NCI-H128 (cell line): Measurements from ENCODE around the gene SLC35F6.
"Not testable (repeated sequence)": the region's sequence is repeated elsewhere in the genome, so short reads cannot be mapped to it uniquely, and the experiment has no call there.

Source experiments
- DNase-seq: peaks from one replicate; lab custom pipeline; 2025; ENCODE audit not compliant: unreplicated experiment; lab: John Stamatoyannopoulos, UW

Gene SLC35F6

DNA sequence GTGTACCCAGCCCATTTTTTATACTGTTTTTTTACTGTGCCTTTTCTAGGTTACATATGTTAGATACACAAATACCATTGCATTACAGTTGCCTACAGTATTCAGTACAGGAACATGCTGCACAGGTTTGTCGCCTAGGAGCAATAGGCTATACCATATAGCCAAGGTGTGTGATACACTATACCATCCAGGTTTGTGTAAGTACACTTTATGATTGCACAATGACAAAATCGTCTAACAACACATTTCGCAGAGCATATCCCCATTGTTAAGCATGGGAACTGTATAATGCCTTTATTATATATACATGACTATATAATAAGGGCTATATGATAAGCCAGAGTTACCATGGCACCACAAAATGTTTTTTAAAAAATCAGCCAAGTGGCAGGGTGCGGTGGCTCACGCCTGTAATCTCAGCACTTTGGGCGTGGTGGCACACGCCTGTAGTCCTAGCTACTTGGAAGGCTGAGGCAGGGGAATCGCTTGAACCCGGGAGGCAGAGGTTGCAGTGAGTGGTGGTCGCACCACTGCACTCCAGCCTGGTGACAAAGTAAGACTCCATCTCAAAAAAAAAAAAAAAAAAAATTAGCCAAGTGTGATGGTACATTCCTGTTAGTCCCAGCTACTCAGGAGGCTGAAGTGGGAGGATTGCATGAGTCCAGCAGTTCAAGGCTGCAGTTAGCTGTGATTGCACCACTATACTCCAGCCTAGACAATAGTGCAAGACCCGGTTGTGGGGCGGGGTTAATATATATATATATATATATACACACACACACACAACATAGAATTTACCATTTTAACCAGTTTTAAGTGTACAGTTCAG lies 19.0 kb downstream of the SLC35F6 start:
- DNase-seq, result no peak

DNA sequence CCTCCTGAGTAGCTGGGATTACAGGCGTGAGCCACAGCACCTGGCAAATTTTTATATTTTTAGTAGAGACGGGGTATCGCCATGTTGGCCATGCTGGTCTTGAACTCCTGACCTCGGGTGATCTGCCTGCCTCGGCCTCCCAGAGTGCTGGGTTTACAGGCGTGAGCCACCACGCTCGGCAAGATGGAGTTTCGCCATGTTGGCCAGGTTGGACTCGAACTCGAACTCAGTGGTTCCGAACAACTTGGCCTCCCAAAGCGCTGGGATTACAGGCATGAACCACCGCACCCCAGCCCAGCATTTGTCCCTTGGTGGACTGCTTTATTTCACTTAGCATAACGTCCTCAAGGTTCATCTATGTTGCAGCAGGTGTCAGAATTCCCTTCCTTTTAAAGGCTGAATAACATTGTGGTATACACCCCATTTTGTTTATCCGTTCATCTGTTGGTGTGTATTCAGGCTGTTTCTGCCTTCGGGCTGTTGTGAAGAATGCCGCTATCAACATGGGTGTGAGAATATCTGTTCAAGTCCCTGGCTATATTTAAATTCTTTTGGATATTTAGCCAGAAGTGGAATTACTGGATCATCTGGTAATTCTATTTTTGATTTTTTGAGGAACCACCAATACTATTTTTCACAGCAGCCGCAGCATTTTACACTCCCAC lies 20.6 kb downstream of the SLC35F6 start:
- no peak for DNase-seq

- DNase-seq, result peak; percentile 96
Measured at GRCh38 chr2:26785431-26786206, 21.5 kb downstream of the SLC35F6 start, which contains the start of gene CENPA. TSS of gene CENPA (plus strand) at chr2:26786056. CDS start at chr2:26786197, 141 bp downstream.

DNA sequence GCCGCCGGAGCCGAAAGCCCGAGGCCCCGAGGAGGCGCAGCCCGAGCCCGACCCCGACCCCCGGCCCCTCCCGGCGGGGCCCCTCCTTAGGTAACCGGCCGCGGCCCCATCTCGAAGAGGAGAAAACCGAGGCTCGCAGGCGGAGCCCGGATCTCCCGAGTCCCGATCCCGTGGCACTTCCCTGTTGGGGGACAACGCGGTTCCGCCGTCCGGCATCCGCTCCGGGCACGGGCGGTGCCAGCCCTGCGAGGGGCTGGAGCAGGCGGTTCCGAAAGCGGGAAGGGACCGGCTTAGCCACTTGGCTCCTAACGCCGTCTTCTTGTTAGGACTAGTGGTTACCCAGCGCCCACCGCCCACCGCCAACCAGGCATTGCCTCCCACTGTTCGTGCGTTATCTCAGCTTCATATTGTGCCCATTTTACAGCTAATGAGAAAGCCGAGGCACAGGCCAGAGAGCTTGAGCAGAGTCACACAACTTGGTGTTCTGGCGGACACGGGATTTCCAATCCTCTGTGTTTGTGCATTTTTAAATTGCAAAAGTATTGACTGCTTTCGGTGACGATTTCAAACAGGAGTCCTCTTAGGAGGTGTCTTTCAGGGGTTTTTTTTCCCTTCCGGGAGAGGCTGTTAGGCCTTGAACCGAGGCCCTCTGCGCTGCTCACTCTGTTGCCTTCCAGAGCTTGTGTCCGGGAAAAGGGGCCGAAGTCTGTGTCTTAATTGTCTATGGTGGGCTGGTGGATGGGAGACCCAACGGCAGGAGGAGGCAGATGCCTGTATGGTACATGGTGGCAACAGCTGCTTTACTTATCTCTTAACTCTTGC lies 22.3 kb downstream of the SLC35F6 start:
- no peak for DNase-seq

DNA sequence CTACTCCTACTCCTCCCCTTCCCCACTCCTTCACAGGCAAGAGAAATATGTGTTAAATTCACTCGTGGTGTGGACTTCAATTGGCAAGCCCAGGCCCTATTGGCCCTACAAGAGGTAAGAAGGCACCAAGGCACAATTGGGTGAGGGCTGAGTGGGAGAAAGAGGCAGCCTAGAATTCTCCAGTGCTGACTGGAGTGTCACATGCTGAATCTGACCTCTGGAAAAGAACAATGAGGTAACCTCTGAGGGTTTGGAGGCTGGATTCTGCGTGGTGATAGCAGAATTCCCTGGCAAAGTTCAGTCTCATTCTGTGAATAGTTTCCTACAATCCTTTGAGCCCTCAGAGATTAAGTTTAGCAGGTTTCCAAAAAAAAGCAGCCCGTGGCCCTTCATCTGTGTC lies 28.6 kb downstream of the SLC35F6 start:
- no peak for DNase-seq

DNA sequence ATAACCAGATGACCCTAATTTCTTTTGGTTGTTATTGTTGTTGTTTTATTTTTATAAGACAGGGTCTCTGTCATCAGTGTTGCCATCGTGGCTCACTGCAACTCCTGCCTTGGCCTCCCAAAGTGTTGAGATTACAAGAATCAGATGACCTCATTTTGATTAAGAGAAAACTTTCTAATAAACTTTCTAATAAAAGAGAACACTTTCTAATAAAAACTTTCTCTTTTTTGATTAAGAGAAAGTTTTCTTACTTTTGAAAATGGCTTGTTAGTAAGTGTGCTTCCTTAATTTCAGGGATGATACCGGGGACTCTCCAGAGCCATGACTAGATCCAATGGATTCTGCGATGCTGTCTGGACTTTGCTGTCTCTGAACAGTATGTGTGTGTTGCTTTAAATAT lies 29.4 kb downstream of the SLC35F6 start:
- DNase-seq, result no peak

- not testable (repeated sequence) for DNase-seq
Measured at GRCh38 chr2:26795135-26795534, 31.1 kb downstream of the SLC35F6 start.

DNA sequence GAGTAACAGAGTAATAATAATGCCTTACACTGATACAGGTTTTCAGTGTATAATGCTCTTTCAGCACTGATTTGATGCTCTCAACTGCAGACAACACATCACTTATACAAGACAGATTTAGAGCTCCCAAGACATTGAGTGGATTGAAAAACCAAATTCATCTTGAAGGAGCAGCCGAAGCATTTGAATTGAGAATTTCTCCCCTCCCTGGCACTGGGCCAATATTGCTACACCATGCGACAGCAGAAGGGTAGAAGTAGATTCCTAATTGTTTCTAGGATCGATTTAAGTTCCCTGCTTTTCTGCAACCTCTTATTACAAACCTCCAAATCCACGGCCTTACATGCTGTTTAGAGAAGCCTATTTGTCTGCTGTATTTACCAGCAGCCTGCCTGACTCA lies 37.2 kb downstream of the SLC35F6 start:
- no peak for DNase-seq

- DNase-seq, result no peak
Measured at GRCh38 chr2:26801796-26802195, 37.7 kb downstream of the SLC35F6 start.

DNA sequence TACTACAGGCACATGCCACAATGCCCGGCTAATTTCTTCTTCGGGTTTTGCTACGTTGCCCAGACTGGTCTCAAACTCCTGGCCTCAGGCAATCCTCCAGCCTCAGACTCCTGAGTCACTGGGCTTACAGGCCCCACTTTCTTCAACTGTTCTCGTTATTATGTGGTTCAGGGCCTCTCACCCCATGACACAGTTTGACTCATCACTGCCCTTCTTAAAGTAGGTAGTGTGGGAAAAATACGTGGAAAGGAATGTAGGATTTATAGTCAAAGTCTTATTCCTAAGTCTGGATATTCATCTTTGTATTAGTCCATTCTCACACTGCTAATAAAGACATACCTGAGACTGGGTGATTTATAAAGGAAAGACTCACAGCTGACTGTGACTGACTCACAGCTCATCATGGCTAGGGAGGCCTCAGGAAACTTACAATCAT lies 41.2 kb downstream of the SLC35F6 start:
- DNase-seq, result no peak

GRCh38 chr2:26807788-26808460 lies 43.8 kb downstream of the SLC35F6 start:
- DNase-seq, result no peak

DNA sequence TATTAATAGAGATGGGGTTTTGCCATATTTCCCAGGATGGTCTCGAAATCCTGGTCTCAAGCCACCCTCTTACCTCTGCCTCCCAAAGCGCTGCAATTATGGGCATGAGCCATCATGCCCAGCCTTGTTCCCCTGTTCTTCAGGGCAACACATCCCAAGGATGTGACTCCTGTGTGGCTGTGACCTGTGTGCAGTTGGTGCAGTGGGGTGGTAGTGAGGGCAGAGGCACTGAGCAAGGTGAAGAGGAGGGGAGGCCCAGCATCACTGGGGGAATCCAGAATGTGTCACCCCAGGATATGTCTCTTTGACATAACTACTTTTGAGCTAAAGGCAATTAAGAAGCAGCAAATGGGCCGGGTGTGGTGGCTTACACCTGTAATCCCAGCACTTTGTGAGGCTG lies 45.1 kb downstream of the SLC35F6 start:
- DNase-seq, result no peak

- no peak for DNase-seq
Measured at GRCh38 chr2:26809876-26810577, 45.9 kb downstream of the SLC35F6 start.

GRCh38 chr2:26811261-26811660 lies 47.2 kb downstream of the SLC35F6 start:
- no peak for DNase-seq

DNA sequence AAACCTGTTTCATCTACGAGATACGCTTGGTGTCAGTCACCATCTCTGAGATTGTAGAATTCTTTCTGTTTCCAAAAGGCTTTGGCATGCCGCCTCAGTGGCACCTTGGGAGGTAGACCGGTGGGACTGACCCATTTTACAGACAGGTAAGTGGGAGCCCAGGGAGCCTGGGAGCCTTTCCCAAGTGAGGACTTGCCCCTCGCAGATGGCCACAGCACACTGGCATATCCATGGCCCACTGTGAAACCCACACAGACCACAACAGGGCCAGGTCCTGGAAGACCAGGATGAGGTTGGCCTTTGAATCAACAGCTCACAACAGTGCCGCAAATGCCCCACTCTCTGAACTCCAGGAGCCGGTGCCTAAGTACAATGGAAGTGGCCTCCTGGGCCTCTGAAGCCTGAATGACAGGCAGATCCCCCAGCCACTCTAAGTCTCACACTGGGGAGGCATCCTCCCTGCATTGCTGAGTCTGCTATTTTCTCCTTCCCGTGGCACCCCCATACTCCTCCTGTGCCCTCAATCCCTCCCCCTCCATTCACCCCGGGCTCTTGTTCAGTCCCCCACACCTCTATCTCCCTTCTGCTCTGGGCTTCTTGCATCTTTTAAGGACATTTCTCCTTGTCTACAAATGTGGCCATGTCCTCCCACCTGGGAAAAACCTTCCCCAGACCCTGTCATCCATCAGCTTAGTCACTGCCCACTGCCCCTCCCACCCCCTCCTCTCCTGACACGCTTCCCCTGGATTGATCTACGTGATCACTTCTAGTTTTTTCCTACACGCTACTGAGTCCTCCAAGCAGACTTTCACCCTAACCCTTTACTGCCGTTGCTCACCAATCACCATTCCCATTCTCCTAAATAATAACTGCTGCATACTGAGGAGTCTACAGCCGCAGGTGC lies 48.0 kb downstream of the SLC35F6 start:
- no peak for DNase-seq

- DNase-seq, result no peak
Measured at GRCh38 chr2:26812731-26813130, 48.6 kb downstream of the SLC35F6 start.

GRCh38 chr2:26814072-26814765 lies 50.1 kb downstream of the SLC35F6 start:
- not testable (repeated sequence) for DNase-seq

- DNase-seq, result no peak
Measured at GRCh38 chr2:26816893-26817292, 52.8 kb downstream of the SLC35F6 start.
